HCT116 (cell line): ENCODE results near the gene MBD6. TPM values are rescaled to one million over a fixed set of nuclear protein-coding genes. Genes with fewer than 3 reads are reported as not detected.

ENCODE experiments used
- ATAC-seq: fragments of 200-7000 bp; cut with Tn5 transposase; 2 replicates; pipeline ENCODE4 v1.9.1; 2020; ENCODE audit warnings: mild to moderate bottlenecking, moderate library complexity
- BruUV-seq: library from RNA; stranded (reverse); fragments of 400-500 nt; replicated peaks from 2 replicates; lab custom pipeline; 2021; lab: Mats Ljungman, UMichigan
- CTCF ChIA-PET: fragments of 300-600 bp; sonication (Branson Sonifier 250); formaldehyde crosslinking; loops from one replicate; lab custom pipeline; 2021; ENCODE audit warnings: antibody characterized with exemption; lab: Charles Lee
- POLR2A ChIA-PET: fragments of 300-600, 350-600 bp; sonication (Branson Sonifier 250); formaldehyde crosslinking; loops from one replicate; lab custom pipeline; 2021; ENCODE audit warnings: antibody characterized with exemption; lab: Charles Lee
- RAD21 ChIA-PET, 2 experiments: fragments of 300-600 bp; sonication (Branson Sonifier 250); formaldehyde crosslinking; loops; one replicate each; lab custom pipeline; 2023; ENCODE audit warnings: low total read pairs in 2 of 2; ENCODE audit not compliant: uncharacterized antibody in 2 of 2, unreplicated experiment in 2 of 2, low non-redundant PET in 1 of 2; lab: Charles Lee
- DNase-seq: peaks from one replicate; pipeline ENCODE4 v3.0.0-alpha.2; 2010; ENCODE audit warnings: low read depth, low spot score
- H2AFZ ChIP-seq: fragments of 200-600 bp; shearing (Covaris generic), sonication (generic); 2 replicates; pipeline ENCODE4 v1.6.1; 2017; ENCODE audit warnings: low read depth, mixed run types, mixed read lengths, antibody characterized with exemption, low read length; ENCODE audit not compliant: poor library complexity, severe bottlenecking
- H3K27ac ChIP-seq: 2 replicates; pipeline ENCODE4 v1.5.1; 2012; ENCODE audit warnings: low read depth, low read length
- H3K27me3 ChIP-seq: fragments of 200-600 bp; sonication (generic); 2 replicates; pipeline ENCODE4 v1.6.1; 2016; ENCODE audit warnings: mixed run types, low read length, mixed read lengths; ENCODE audit not compliant: insufficient read depth
- H3K36me3 ChIP-seq, 2 experiments: fragments of 200-500 bp in 1 of 2; fragments of 200-600 bp in 1 of 2; sonication (Bioruptor generic) in 1 of 2; sonication (generic) in 1 of 2; 2 replicates each; pipeline versions ENCODE4 v1.5.1 to v1.6.1; 2014 to 2016; ENCODE audit warnings: low read length in 2 of 2, inconsistent platforms in 1 of 2, mixed read lengths in 1 of 2, mixed run types in 1 of 2; ENCODE audit not compliant: insufficient read depth in 2 of 2, control insufficient read depth in 1 of 2
- H3K4me1 ChIP-seq, 2 experiments: fragments of 200-600 bp in 1 of 2; sonication (generic) in 1 of 2; 2 replicates each; pipeline versions ENCODE4 v1.5.1 to v1.6.1; 2012 to 2017; ENCODE audit warnings: low read length in 2 of 2, inconsistent platforms in 1 of 2, mild to moderate bottlenecking in 1 of 2, mixed read lengths in 1 of 2, mixed run types in 1 of 2, moderate library complexity in 1 of 2; ENCODE audit not compliant: insufficient read depth in 2 of 2, control insufficient read depth in 1 of 2
- H3K4me2 ChIP-seq: fragments of 200-600 bp; sonication (generic); 2 replicates; pipeline ENCODE4 v1.6.1; 2017; ENCODE audit warnings: mixed run types, low read length, mixed read lengths
- H3K4me3 ChIP-seq, 2 experiments: fragments of 200-600 bp in 1 of 2; sonication (generic) in 1 of 2; replicated peaks in 1 of 2; 2 replicates each; pipeline ENCODE4 v1.5.1; 2011 to 2016; ENCODE audit warnings: low read length in 2 of 2, control low read depth in 1 of 2, low read depth in 1 of 2, mild to moderate bottlenecking in 1 of 2, mixed read lengths in 1 of 2, mixed run types in 1 of 2
- H3K79me2 ChIP-seq: fragments of 200-600 bp; sonication (generic); 2 replicates; pipeline ENCODE4 v1.6.1; 2017; ENCODE audit warnings: mild to moderate bottlenecking, mixed run types, low read length, moderate library complexity, mixed read lengths; ENCODE audit not compliant: insufficient read depth
- H3K9ac ChIP-seq: fragments of 200-600 bp; sonication (generic); 2 replicates; pipeline ENCODE4 v1.6.1; 2016; ENCODE audit warnings: low read length, mixed read lengths
- H3K9me2 ChIP-seq: fragments of 200-600 bp; sonication (generic), shearing (Covaris generic); 2 replicates; pipeline ENCODE4 v1.6.1; 2017; ENCODE audit warnings: mixed run types, mild to moderate bottlenecking, moderate library complexity; ENCODE audit not compliant: insufficient read depth
- H3K9me3 ChIP-seq, 2 experiments: fragments of 200-500 bp in 1 of 2; fragments of 200-600 bp in 1 of 2; sonication (Bioruptor generic) in 1 of 2; sonication (generic) in 1 of 2; 2 replicates each; pipeline ENCODE4 v1.6.1; 2014 to 2017; ENCODE audit warnings: low read length in 2 of 2, mixed read lengths in 2 of 2, inconsistent platforms in 1 of 2, low read depth in 1 of 2, mild to moderate bottlenecking in 1 of 2, mixed run types in 1 of 2, moderate library complexity in 1 of 2; ENCODE audit not compliant: control insufficient read depth in 1 of 2, insufficient read depth in 1 of 2
- H4K20me1 ChIP-seq: fragments of 200-600 bp; sonication (generic), shearing (Covaris generic); 2 replicates; pipeline ENCODE4 v1.6.1; 2017; ENCODE audit warnings: mixed run types, mild to moderate bottlenecking, moderate library complexity; ENCODE audit not compliant: insufficient read depth
- ATF3 ChIP-seq: IDR thresholded peaks from 2 replicates; pipeline ENCODE4 v1.6.1; 2012
- CEBPB ChIP-seq: IDR thresholded peaks from 2 replicates; pipeline ENCODE4 v1.6.1; 2012; ENCODE audit warnings: low read depth
- CTCF ChIP-seq, 3 experiments: fragments of 200-600 bp in 1 of 3; sonication (generic) in 1 of 3; IDR thresholded peaks in 2 of 3; conservative IDR thresholded peaks in 1 of 3; 2 replicates each; pipeline ENCODE4 v1.5.1; 2012 to 2017; ENCODE audit warnings: low read depth in 2 of 3, low read length in 2 of 3, antibody characterized with exemption in 1 of 3, borderline replicate concordance in 1 of 3, control low read depth in 1 of 3, mild to moderate bottlenecking in 1 of 3, mixed read lengths in 1 of 3, mixed run types in 1 of 3, moderate library complexity in 1 of 3; ENCODE audit not compliant: insufficient read depth in 1 of 3
- EGR1 ChIP-seq: IDR thresholded peaks from 2 replicates; pipeline ENCODE4 v1.6.1; 2012; ENCODE audit warnings: low read depth
- ELF1 ChIP-seq: IDR thresholded peaks from 2 replicates; pipeline ENCODE4 v1.6.1; 2012; ENCODE audit warnings: low read depth, borderline replicate concordance
- EZH2 ChIP-seq: fragments of 200-600 bp; sonication (generic); IDR thresholded peaks from 2 replicates; pipeline ENCODE4 v1.6.1; 2017; ENCODE audit warnings: antibody characterized with exemption, mixed run types
- EZH2phosphoT487 ChIP-seq: fragments of 200-600 bp; IDR thresholded peaks from 2 replicates; pipeline ENCODE4 v1.6.1; 2018; ENCODE audit warnings: antibody characterized with exemption, borderline replicate concordance
- FOSL1 ChIP-seq: IDR thresholded peaks from 2 replicates; pipeline ENCODE4 v1.6.1; 2012; ENCODE audit warnings: low read depth
- JUND ChIP-seq: IDR thresholded peaks from 2 replicates; pipeline ENCODE4 v1.6.1; 2012
- POLR2A ChIP-seq: IDR thresholded peaks from 2 replicates; pipeline ENCODE4 v1.7.0; 2011; ENCODE audit warnings: borderline replicate concordance; ENCODE audit not compliant: insufficient read depth, insufficient read length; ENCODE audit errors: extremely low read depth
- POLR2AphosphoS5 ChIP-seq: IDR thresholded peaks from 2 replicates; pipeline ENCODE4 v1.6.1; 2011; ENCODE audit warnings: mild to moderate bottlenecking, low read depth, low read length, moderate library complexity
- RAD21 ChIP-seq: IDR thresholded peaks from 2 replicates; pipeline ENCODE4 v1.6.1; 2012; ENCODE audit warnings: low read depth, mild to moderate bottlenecking
- REST ChIP-seq: IDR thresholded peaks from 2 replicates; pipeline ENCODE4 v1.6.1; 2012; ENCODE audit warnings: low read depth
- SIN3A ChIP-seq: IDR thresholded peaks from 2 replicates; pipeline ENCODE4 v1.6.1; 2012; ENCODE audit warnings: low read depth
- SP1 ChIP-seq: IDR thresholded peaks from 2 replicates; pipeline ENCODE4 v1.6.1; 2012; ENCODE audit warnings: low read depth
- SRF ChIP-seq: IDR thresholded peaks from 2 replicates; pipeline ENCODE4 v1.6.1; 2012; ENCODE audit warnings: low read depth
- TCF7L2 ChIP-seq: IDR thresholded peaks from 2 replicates; pipeline ENCODE4 v1.7.0; 2011; ENCODE audit warnings: borderline replicate concordance, inconsistent platforms; ENCODE audit not compliant: insufficient read depth, insufficient read length; ENCODE audit errors: extremely low read depth
- ZBTB33 ChIP-seq: IDR thresholded peaks from 2 replicates; pipeline ENCODE4 v1.6.1; 2011; ENCODE audit warnings: mild to moderate bottlenecking, low read length, moderate library complexity; ENCODE audit not compliant: insufficient replicate concordance; ENCODE audit errors: extremely low read depth
- ZFX ChIP-seq: fragments of 450-650 bp; IDR thresholded peaks from 2 replicates; pipeline ENCODE4 v1.6.1; 2017
- ZNF274 ChIP-seq: fragments of 200-500 bp; sonication (Bioruptor generic); IDR thresholded peaks from 2 replicates; pipeline ENCODE4 v1.6.1; 2014; ENCODE audit warnings: mild to moderate bottlenecking, low read depth, low read length, inconsistent platforms
- intact Hi-C: fragments of 100-400 bp; cut with micrococcal nuclease; formaldehyde crosslinking; loops from 2 replicates; pipeline ENCODE4 v1.10.0; 2022
- total RNA-seq: library from RNA; stranded (reverse); gene quantifications from one replicate; pipeline ENCODE4 v1.2.1, GENCODE V29; 2021; ENCODE audit not compliant: unreplicated experiment

The MBD6 gene
- total RNA-seq, 1 experiment from 2014 or later, result 70.1 TPM

- Histone ChIP-seq H3K4me2 (no peak overlapping the region), H3K27ac (no peak overlapping the region), H3K27me3 (no peaks in the 10 kb centered on the region), H4K20me1 (no peaks in the 10 kb centered on the region), H3K79me2 (no peaks in the 10 kb centered on the region), H3K4me1 (no peaks in the 10 kb centered on the region), H3K9me2 (no peaks in the 10 kb centered on the region), H3K36me3 (peaks cover 0 to 8% of the 10 kb centered on the region in 2 experiments; a peak in 3 of 4 replicates), H3K9me3 (no peaks in the 10 kb centered on the region), H2AFZ (no peak overlapping the region), H3K9ac (no peak overlapping the region), H3K4me3 (no peak overlapping the region)
- ChIA-PET CTCF (no interaction called here), RAD21 (no interaction called here), POLR2A (no interaction called here)
- DNase-seq (no peak), ATAC-seq (no peak)
- TF ChIP-seq CTCF (IDR thresholded peaks at IDR 0.05 in 2 of 3, conservative IDR thresholded peaks at IDR 0.05 in 1 of 3; ENCODE audit: borderline replicate concordance in 1 of 3, insufficient read depth in 1 of 3, low read depth in 2 of 3, low read length in 2 of 3) (no peak), EZH2phosphoT487 (no peak), ELF1 (no peak), POLR2AphosphoS5 (no peak), SRF (no peak), EZH2 (no peak), EGR1 (no peak), TCF7L2 (no peak), SP1 (no peak), ZFX (no peak), ZNF274 (no peak), REST (no peak), ATF3 (no peak), SIN3A (no peak), CEBPB (no peak), JUND (no peak), POLR2A (no peak), RAD21 (no peak), ZBTB33 (no peak), FOSL1 (no peak)
- intact Hi-C loops, result no loop called here
- no TSS peak for BruUV-seq
Observed at GRCh38 chr12:57577981-57578758, 55.5 kb downstream of the MBD6 start.
